Activated CD4-positive, CD25-positive, alpha-beta regulatory T cell treated with anti-CD3 and anti-CD28 coated beads, Interleukin-2, amount 50 U/mL, for 72 hours (primary cell): Measurements from ENCODE around the gene TICAM2.

Source experiments
- DNase-seq: peaks from one replicate; pipeline ENCODE4 v3.0.0; 2021

TICAM2 gene

GRCh38 chr5:115561176-115561575 lies 41.1 kb downstream of the TICAM2 start:
- DNase-seq, result no peak

- DNase-seq, result no peak
Observed at GRCh38 chr5:115559524-115559923, 42.8 kb downstream of the TICAM2 start.

GRCh38 chr5:115558388-115558956 lies 43.8 kb downstream of the TICAM2 start:
- no peak for DNase-seq

GRCh38 chr5:115557667-115558387 lies 44.5 kb downstream of the TICAM2 start:
- no peak for DNase-seq

GRCh38 chr5:115556276-115556675 lies 46.0 kb downstream of the TICAM2 start:
- no peak for DNase-seq

- no peak for DNase-seq
Observed at GRCh38 chr5:115555084-115555633, 47.1 kb downstream of the TICAM2 start.

GRCh38 chr5:115553082-115553481 lies 49.2 kb downstream of the TICAM2 start:
- no peak for DNase-seq

- no peak for DNase-seq
Observed at GRCh38 chr5:115551415-115551814, 50.9 kb downstream of the TICAM2 start.

GRCh38 chr5:115549154-115549553 lies 53.1 kb downstream of the TICAM2 start:
- DNase-seq, result no peak

GRCh38 chr5:115548683-115549082 lies 53.6 kb downstream of the TICAM2 start:
- DNase-seq, result no peak

GRCh38 chr5:115545351-115545882 lies 56.9 kb downstream of the TICAM2 start:
- DNase-seq, result no peak

GRCh38 chr5:115544436-115545350 lies 57.6 kb downstream of the TICAM2 start, which contains the start of gene FEM1C:
FEM1C (minus strand) TSS chr5:115544775; CDS start chr5:115543493, 1,282 bp downstream.
- DNase-seq, result peak; percentile 97

- DNase-seq, result no peak
Observed at GRCh38 chr5:115544043-115544435, 58.2 kb downstream of the TICAM2 start.

GRCh38 chr5:115543365-115544042 lies 58.8 kb downstream of the TICAM2 start:
- DNase-seq, result no peak

GRCh38 chr5:115542651-115543364 lies 59.5 kb downstream of the TICAM2 start:
- DNase-seq, result no peak

- DNase-seq, result no peak
Observed at GRCh38 chr5:115542086-115542485, 60.2 kb downstream of the TICAM2 start.

- DNase-seq, result no peak
Observed at GRCh38 chr5:115541611-115542010, 60.7 kb downstream of the TICAM2 start.

GRCh38 chr5:115535479-115536035 lies 66.7 kb downstream of the TICAM2 start:
- no peak for DNase-seq

- DNase-seq, result no peak
Observed at GRCh38 chr5:115532517-115532916, 69.8 kb downstream of the TICAM2 start.

GRCh38 chr5:115531787-115532367 lies 70.4 kb downstream of the TICAM2 start:
- no peak for DNase-seq

- no peak for DNase-seq
Observed at GRCh38 chr5:115531380-115531779, 70.9 kb downstream of the TICAM2 start.
